Fibroblast of lung (primary cell): Measurements from ENCODE around the gene FNDC8. TPM values are rescaled to one million over a fixed set of nuclear protein-coding genes. Genes with fewer than 3 reads are reported as not detected.
A peak's percentile ranks its signal among the peaks of the same experiment; 100 is the strongest.

Source experiments
- DNase-seq, 2 donors: peaks; one replicate each; pipeline versions ENCODE4 v3.0.0 to v3.0.0-alpha.2; 2010; ENCODE audit warnings: low read depth in 2 of 2
- H2AFZ ChIP-seq: 2 replicates; pipeline ENCODE4 v1.5.1; 2012; ENCODE audit warnings: low read length, control low read depth, inconsistent platforms
- H3K27ac ChIP-seq: 2 replicates; pipeline ENCODE4 v1.5.1; 2011; ENCODE audit warnings: low read length, control low read depth; ENCODE audit not compliant: insufficient read depth
- H3K27me3 ChIP-seq: 2 replicates; pipeline ENCODE4 v1.5.1; 2011; ENCODE audit warnings: mild to moderate bottlenecking, low read length; ENCODE audit not compliant: control insufficient read depth, insufficient read depth
- H3K36me3 ChIP-seq: 2 replicates; pipeline ENCODE4 v1.5.1; 2011; ENCODE audit warnings: low read length; ENCODE audit not compliant: control insufficient read depth, insufficient read depth
- H3K4me1 ChIP-seq: 2 replicates; pipeline ENCODE4 v1.5.1; 2011; ENCODE audit warnings: low read length; ENCODE audit not compliant: control insufficient read depth, insufficient read depth; ENCODE audit errors: extremely low read depth
- H3K4me2 ChIP-seq: 2 replicates; pipeline ENCODE4 v1.5.1; 2011; ENCODE audit warnings: low read length, control low read depth; ENCODE audit not compliant: insufficient read depth; ENCODE audit errors: extremely low read depth
- H3K4me3 ChIP-seq, 4 experiments: fragments of 200-600 bp in 1 of 4; sonication (generic) in 1 of 4; replicated peaks in 1 of 4; 2 replicates each; pipeline ENCODE4 v1.5.1; 2011 to 2016; ENCODE audit warnings: low read length in 4 of 4, low read depth in 3 of 4, mild to moderate bottlenecking in 3 of 4, control low read depth in 2 of 4, inconsistent platforms in 1 of 4, mixed read lengths in 1 of 4; ENCODE audit not compliant: insufficient read depth in 1 of 4; ENCODE audit errors: control extremely low read depth in 1 of 4
- H3K79me2 ChIP-seq: 2 replicates; pipeline ENCODE4 v1.5.1; 2012; ENCODE audit warnings: mild to moderate bottlenecking, low read length, inconsistent platforms; ENCODE audit not compliant: control insufficient read depth, insufficient read depth
- H3K9ac ChIP-seq: 2 replicates; pipeline ENCODE4 v1.5.1; 2011; ENCODE audit warnings: mild to moderate bottlenecking, low read length, control low read depth; ENCODE audit not compliant: insufficient read depth
- H3K9me3 ChIP-seq: 2 replicates; pipeline ENCODE4 v1.5.1; 2012; ENCODE audit warnings: low read depth, low read length; ENCODE audit not compliant: control insufficient read depth, insufficient read depth
- H4K20me1 ChIP-seq: 2 replicates; pipeline ENCODE4 v1.5.1; 2011; ENCODE audit warnings: low read length; ENCODE audit not compliant: control insufficient read depth, insufficient read depth; ENCODE audit errors: extremely low read depth
- CTCF ChIP-seq, 2 donors: IDR thresholded peaks in 1 of 2; conservative IDR thresholded peaks in 1 of 2; 1 replicate in 1 of 2; 2 replicates in 1 of 2; pipeline ENCODE4 v1.5.1; 2011 to 2012; ENCODE audit warnings: low read length in 2 of 2, control low read depth in 1 of 2, inconsistent platforms in 1 of 2, low read depth in 1 of 2, mild to moderate bottlenecking in 1 of 2
- EZH2 ChIP-seq: IDR thresholded peaks from 2 replicates; pipeline ENCODE4 v1.5.1; 2012; ENCODE audit warnings: low read length, control low read depth, mild to moderate bottlenecking; ENCODE audit errors: missing control alignments
- polyA plus RNA-seq, 2 donors: library from polyadenylated mRNA; depleted of rRNA in 1 of 2; stranded (reverse) in 1 of 2; unstranded in 1 of 2; fragments of >200 nt; gene quantifications; 2 replicates each; pipeline ENCODE4 v1.2.1, GENCODE V29; 2011 to 2012; ENCODE audit warnings: missing spikeins in 1 of 2
- total RNA-seq: library from RNA; depleted of rRNA; stranded (reverse); fragments of >200 nt; gene quantifications from 2 replicates; pipeline ENCODE4 v1.2.1, GENCODE V29; 2014

FNDC8 gene
- total and polyA plus RNA-seq, 2 donors (not counting 1 experiment from before 2014, with no cell fraction given) = not detected

- Histone ChIP-seq H3K36me3 (peaks cover 3% of the 10 kb centered on the region), H2AFZ (peak overlapping the region; percentile 66), H3K4me3 (no peak overlapping the region), H3K27ac (peak overlapping the region; percentile 40), H3K4me1 (peaks cover 4% of the 10 kb centered on the region), H3K9me3 (no peaks in the 10 kb centered on the region), H3K9ac (no peak overlapping the region), H4K20me1 (no peaks in the 10 kb centered on the region), H3K79me2 (no peaks in the 10 kb centered on the region), H3K4me2 (no peak overlapping the region), H3K27me3 (no peaks in the 10 kb centered on the region)
- no peak for TF ChIP-seq CTCF (conservative IDR thresholded peaks at IDR 0.05 in 1 of 2, IDR thresholded peaks at IDR 0.05 in 1 of 2; ENCODE audit: low read depth in 1 of 2, low read length in 2 of 2)
- TF ChIP-seq EZH2 = no peak
- DNase-seq = peak; percentile 88 to 92
Measured at GRCh38 chr17:35094902-35095301, 26.5 kb upstream of the FNDC8 start.

GRCh38 chr17:35095741-35096140, 25.7 kb upstream of the FNDC8 start:
- no peak overlapping the region for H2AFZ ChIP-seq

GRCh38 chr17:35097776-35098175, 23.6 kb upstream of the FNDC8 start:
- H3K27ac ChIP-seq = no peak overlapping the region
- no peaks in the 10 kb centered on the region for H4K20me1 ChIP-seq
- H3K9me3 ChIP-seq = no peaks in the 10 kb centered on the region
- H3K4me1 ChIP-seq = peaks cover 4% of the 10 kb centered on the region
- no peak overlapping the region for H3K4me2 ChIP-seq
- no peak overlapping the region for H2AFZ ChIP-seq
- no peaks in the 10 kb centered on the region for H3K79me2 ChIP-seq
- H3K27me3 ChIP-seq = no peaks in the 10 kb centered on the region
- no peak overlapping the region for H3K4me3 ChIP-seq
- TF ChIP-seq EZH2 (no peak), CTCF (conservative IDR thresholded peaks at IDR 0.05 in 1 of 2, IDR thresholded peaks at IDR 0.05 in 1 of 2; ENCODE audit: low read depth in 1 of 2, low read length in 2 of 2) (no peak)
- H3K9ac ChIP-seq = no peak overlapping the region
- H3K36me3 ChIP-seq = peaks cover 3% of the 10 kb centered on the region
- no peak for DNase-seq

More at GRCh38 chr17:35095741-35096140, 25.7 kb upstream of the FNDC8 start:
- Histone ChIP-seq H3K4me2 (no peak overlapping the region), H3K9me3 (no peaks in the 10 kb centered on the region), H3K9ac (no peak overlapping the region), H3K36me3 (peaks cover 3% of the 10 kb centered on the region), H3K27ac (no peak overlapping the region), H3K4me3 (no peak overlapping the region), H3K4me1 (peaks cover 4% of the 10 kb centered on the region), H3K79me2 (no peaks in the 10 kb centered on the region), H3K27me3 (no peaks in the 10 kb centered on the region), H4K20me1 (no peaks in the 10 kb centered on the region)
- TF ChIP-seq EZH2 = no peak
- no peak for TF ChIP-seq CTCF (conservative IDR thresholded peaks at IDR 0.05 in 1 of 2, IDR thresholded peaks at IDR 0.05 in 1 of 2; ENCODE audit: low read depth in 1 of 2, low read length in 2 of 2)
- DNase-seq = no peak
